SK-N-SH (cell line): Measurements from ENCODE around the gene PARN. TPM values are rescaled to one million over a fixed set of nuclear protein-coding genes. Genes with fewer than 3 reads are reported as not detected.

ENCODE experiments used
- CTCF ChIA-PET: fragments of 300-600, 350-600 bp; formaldehyde crosslinking; extraction: SDS; loops from one replicate; lab custom pipeline; 2021; lab: Yijun Ruan, JAX
- POLR2A ChIA-PET: fragments of 350-600 bp; sonication (Branson Sonifier 250); formaldehyde crosslinking; extraction: SDS; loops from one replicate; lab custom pipeline; 2020; ENCODE audit warnings: antibody characterized with exemption, inconsistent platforms; lab: Yijun Ruan, JAX
- DNase-seq: peaks from one replicate; pipeline ENCODE4 v3.0.0; 2012
- H2AFZ ChIP-seq: fragments of 200-600 bp; sonication (generic); 2 replicates; pipeline ENCODE4 v1.8.1; 2016; ENCODE audit warnings: antibody characterized with exemption, mild to moderate bottlenecking, low read depth
- H3F3A ChIP-seq: fragments of 200-600 bp; sonication (generic); replicated peaks from 2 replicates; pipeline ENCODE3; 2016; ENCODE audit warnings: antibody characterized with exemption, mild to moderate bottlenecking; ENCODE audit not compliant: insufficient read depth
- H3K27ac ChIP-seq, 2 experiments: fragments of 200-500 bp in 1 of 2; fragments of 200-600 bp in 1 of 2; sonication (Bioruptor generic) in 1 of 2; sonication (generic), shearing (Covaris generic) in 1 of 2; 2 replicates each; pipeline versions ENCODE4 v1.5.1 to v1.6.1; 2014 to 2016; ENCODE audit warnings: low read depth in 2 of 2, inconsistent platforms in 1 of 2, low read length in 1 of 2, mild to moderate bottlenecking in 1 of 2, mixed read lengths in 1 of 2
- H3K27me3 ChIP-seq: fragments of 200-600 bp; sonication (generic), shearing (Covaris generic); 2 replicates; pipeline ENCODE4 v1.6.1; 2016; ENCODE audit warnings: mixed run types; ENCODE audit not compliant: insufficient read depth
- H3K36me3 ChIP-seq, 2 experiments: fragments of 200-500 bp in 1 of 2; fragments of 200-600 bp in 1 of 2; sonication (Bioruptor generic) in 1 of 2; sonication (generic) in 1 of 2; replicated peaks in 1 of 2; 2 replicates each; pipeline versions ENCODE3 to v1.5.1; 2014 to 2016; ENCODE audit warnings: low read length in 1 of 2, mild to moderate bottlenecking in 1 of 2; ENCODE audit not compliant: insufficient read depth in 2 of 2, control insufficient read depth in 1 of 2
- H3K4me1 ChIP-seq, 2 experiments: fragments of 200-500 bp in 1 of 2; fragments of 200-600 bp in 1 of 2; sonication (Bioruptor generic) in 1 of 2; sonication (generic), shearing (Covaris generic) in 1 of 2; 2 replicates each; pipeline versions ENCODE4 v1.5.1 to v1.6.1; 2014 to 2016; ENCODE audit warnings: low read depth in 1 of 2, low read length in 1 of 2, mixed run types in 1 of 2; ENCODE audit not compliant: insufficient read depth in 2 of 2, control insufficient read depth in 1 of 2
- H3K4me2 ChIP-seq: fragments of 200-600 bp; sonication (generic), shearing (Covaris generic); 2 replicates; pipeline ENCODE4 v1.6.1; 2017; ENCODE audit warnings: mixed run types
- H3K4me3 ChIP-seq, 2 experiments: fragments of 200-500 bp in 1 of 2; fragments of 200-600 bp in 1 of 2; sonication (Bioruptor generic) in 1 of 2; sonication (generic), shearing (Covaris generic) in 1 of 2; 2 replicates each; pipeline versions ENCODE4 v1.5.1 to v1.8.1; 2014 to 2016; ENCODE audit warnings: low read depth in 2 of 2, inconsistent platforms in 1 of 2, low read length in 1 of 2, mild to moderate bottlenecking in 1 of 2, mixed read lengths in 1 of 2, moderate library complexity in 1 of 2
- H3K79me2 ChIP-seq: fragments of 200-600 bp; sonication (generic); 2 replicates; pipeline ENCODE4 v1.8.1; 2017; ENCODE audit warnings: mild to moderate bottlenecking; ENCODE audit not compliant: insufficient read depth
- H3K9ac ChIP-seq: fragments of 200-600 bp; sonication (generic); 2 replicates; pipeline ENCODE4 v1.6.1; 2017; ENCODE audit warnings: mixed run types
- H3K9me2 ChIP-seq: fragments of 200-600 bp; sonication (generic); 2 replicates; pipeline ENCODE4 v1.6.1; 2017; ENCODE audit warnings: mixed run types
- H3K9me3 ChIP-seq: fragments of 200-600 bp; sonication (generic); 2 replicates; pipeline ENCODE4 v1.6.1; 2017; ENCODE audit warnings: mixed run types, mild to moderate bottlenecking, moderate library complexity
- H4K20me1 ChIP-seq: fragments of 200-600 bp; sonication (generic); 2 replicates; pipeline ENCODE4 v1.6.1; 2017; ENCODE audit warnings: mild to moderate bottlenecking, mixed run types; ENCODE audit not compliant: insufficient read depth
- CTCF ChIP-seq: fragments of 200-600 bp; sonication (generic); IDR thresholded peaks from 2 replicates; pipeline ENCODE4 v1.6.1; 2017; ENCODE audit warnings: antibody characterized with exemption, mild to moderate bottlenecking, moderate library complexity
- FOXM1 ChIP-seq: IDR thresholded peaks from 2 replicates; pipeline ENCODE4 v1.4.0; 2012; ENCODE audit warnings: low read depth, mild to moderate bottlenecking
- IRF3 ChIP-seq: fragments of 150-350 bp; IDR thresholded peaks from 2 replicates; pipeline ENCODE4 v1.6.1; 2016; ENCODE audit warnings: mild to moderate bottlenecking, low read depth, low read length
- MEF2A ChIP-seq: IDR thresholded peaks from 2 replicates; pipeline ENCODE4 v1.4.0; 2012; ENCODE audit warnings: low read depth, borderline replicate concordance
- MXI1 ChIP-seq: IDR thresholded peaks from 2 replicates; pipeline ENCODE4 v1.6.1; 2012; ENCODE audit warnings: mild to moderate bottlenecking, low read depth, low read length, improper control_type of control experiment
- NFIC ChIP-seq: IDR thresholded peaks from 2 replicates; pipeline ENCODE4 v1.4.0; 2012; ENCODE audit warnings: borderline replicate concordance
- NRF1 ChIP-seq: IDR thresholded peaks from 2 replicates; pipeline ENCODE4 v1.6.1; 2012; ENCODE audit warnings: low read depth, mild to moderate bottlenecking, low read length
- PBX3 ChIP-seq: IDR thresholded peaks from 2 replicates; pipeline ENCODE4; 2012
- POLR2AphosphoS5 ChIP-seq: IDR thresholded peaks from 2 replicates; pipeline ENCODE4 v1.6.1; 2012; ENCODE audit warnings: low read depth, low read length
- RCOR1 ChIP-seq: fragments of 150-350 bp; IDR thresholded peaks from 2 replicates; pipeline ENCODE4 v1.6.1; 2017; ENCODE audit warnings: antibody characterized with exemption, low read length
- RFX5 ChIP-seq: IDR thresholded peaks from 2 replicates; pipeline ENCODE4 v1.6.1; 2012; ENCODE audit warnings: mild to moderate bottlenecking, improper control_type of control experiment, low read length
- RXRA ChIP-seq: IDR thresholded peaks from 2 replicates; pipeline ENCODE4 v1.4.0; 2012; ENCODE audit warnings: low read depth, mild to moderate bottlenecking, borderline replicate concordance
- TAF1 ChIP-seq: IDR thresholded peaks from 2 replicates; pipeline ENCODE4 v1.6.1; 2012; ENCODE audit warnings: low read depth, mild to moderate bottlenecking, low read length, moderate library complexity, borderline replicate concordance
- TCF12 ChIP-seq: IDR thresholded peaks from 2 replicates; pipeline ENCODE4 v1.4.0; 2012
- ZBTB33 ChIP-seq: IDR thresholded peaks from 2 replicates; pipeline ENCODE4 v1.4.0; 2012; ENCODE audit warnings: low read depth, borderline replicate concordance
- WGBS: methylation state at CpG from one replicate; pipeline ENCODE4 v1.1.6; 2017; ENCODE audit warnings: low lambda C conversion rate; 5-methylcytosine and 5-hydroxymethylcytosine counted together
- polyA plus RNA-seq, 3 experiments: library from polyadenylated mRNA; depleted of rRNA; stranded (reverse); fragments of >200 nt; gene quantifications; 2 replicates each; pipeline ENCODE4 v1.2.3, GENCODE V29; 2012

Gene PARN
- polyA plus RNA-seq, 1 of the 3 experiments (the other 2 are of a cell fraction): 20.5 TPM

GRCh38 chr16:14579266-14579665, 50.8 kb downstream of the PARN start (continued):
- no peak for TF ChIP-seq IRF3
- TF ChIP-seq NRF1: no peak
- no peak for TF ChIP-seq PBX3

GRCh38 chr16:14576532-14576931, 53.5 kb downstream of the PARN start:
- no peaks in the 10 kb centered on the region for H3K27me3 ChIP-seq
- POLR2A ChIA-PET: no interaction called here

More at GRCh38 chr16:14576532-14576931, 53.5 kb downstream of the PARN start:
- H3K4me2 ChIP-seq: no peak overlapping the region
- H3K9me3 ChIP-seq: no peaks in the 10 kb centered on the region
- TF ChIP-seq RCOR1: no peak
- no peak for TF ChIP-seq NFIC
- TF ChIP-seq PBX3: no peak
- no peak for TF ChIP-seq ZBTB33
- no peak for TF ChIP-seq POLR2AphosphoS5
- TF ChIP-seq FOXM1: no peak
- no peak for TF ChIP-seq RXRA
- TF ChIP-seq CTCF: no peak
- no peak for TF ChIP-seq MXI1
- no peak for TF ChIP-seq MEF2A
- no peak for TF ChIP-seq IRF3
- no peak for TF ChIP-seq TCF12
- TF ChIP-seq RFX5: no peak
- TF ChIP-seq TAF1: no peak
- TF ChIP-seq, all 33 proteins: peak for 0
- Histone ChIP-seq H3K9me2 (no peaks in the 10 kb centered on the region), H3K27ac (no peak overlapping the region), H3K36me3 (peaks cover 24 to 61% of the 10 kb centered on the region in 2 experiments), H3K79me2 (no peaks in the 10 kb centered on the region), H3K4me1 (no peaks in the 10 kb centered on the region), H3F3A (no peaks in the 10 kb centered on the region), H3K9ac (no peak overlapping the region), H4K20me1 (no peaks in the 10 kb centered on the region), H2AFZ (no peak overlapping the region), H3K4me3 (no peak overlapping the region)
- CTCF ChIA-PET: interaction anchor here (1.2 to 1.4 kb wide), 3 partner anchors 10 to 276 kb away, joined by 3 read pairs; no protein-coding TSS in a partner anchor
- WGBS: 100% methylated on average over 1 of the region's 1 CpG
- no peak for DNase-seq
